HG03439 (cell line): ENCODE data around the gene PRKD2.

ENCODE experiments used
- ATAC-seq: cut with Tn5 transposase; IDR thresholded peaks from one replicate; pipeline ENCODE4 v1.9.1; 2021; ENCODE audit warnings: mild to moderate bottlenecking, moderate library complexity; ENCODE audit not compliant: unreplicated experiment

Gene PRKD2

GRCh38 chr19:46742926-46743480, 26.1 kb upstream of the PRKD2 start:
- no peak for ATAC-seq

GRCh38 chr19:46741447-46741846, 24.5 kb upstream of the PRKD2 start:
- no peak for ATAC-seq

- no peak for ATAC-seq
Observed at GRCh38 chr19:46739290-46739771, 22.4 kb upstream of the PRKD2 start.

GRCh38 chr19:46737761-46738171, 20.9 kb upstream of the PRKD2 start:
- ATAC-seq = no peak

- no peak for ATAC-seq
Observed at GRCh38 chr19:46737298-46737654, 20.4 kb upstream of the PRKD2 start.

GRCh38 chr19:46736531-46737297, 19.8 kb upstream of the PRKD2 start:
- no peak for ATAC-seq

- no peak for ATAC-seq
Observed at GRCh38 chr19:46733690-46734292, 16.9 kb upstream of the PRKD2 start.

- ATAC-seq = no peak
Observed at GRCh38 chr19:46732966-46733689, 16.2 kb upstream of the PRKD2 start.

GRCh38 chr19:46732172-46732938, 15.4 kb upstream of the PRKD2 start:
- ATAC-seq = no peak

GRCh38 chr19:46731584-46731983, 14.7 kb upstream of the PRKD2 start:
- ATAC-seq = no peak

- ATAC-seq = no peak
Observed at GRCh38 chr19:46731007-46731501, 14.1 kb upstream of the PRKD2 start.

- ATAC-seq = no peak
Observed at GRCh38 chr19:46730595-46730994, 13.7 kb upstream of the PRKD2 start.

GRCh38 chr19:46730187-46730586, 13.3 kb upstream of the PRKD2 start:
- ATAC-seq = no peak

- no peak for ATAC-seq
Observed at GRCh38 chr19:46729696-46730095, 12.8 kb upstream of the PRKD2 start.

- ATAC-seq = no peak
Observed at GRCh38 chr19:46728693-46729339, 11.9 kb upstream of the PRKD2 start.

GRCh38 chr19:46728208-46728607, 11.3 kb upstream of the PRKD2 start:
- no peak for ATAC-seq

- ATAC-seq = no peak
Observed at GRCh38 chr19:46727757-46728156, 10.8 kb upstream of the PRKD2 start.

- no peak for ATAC-seq
Observed at GRCh38 chr19:46726971-46727501, 10.1 kb upstream of the PRKD2 start.

GRCh38 chr19:46726551-46726950, 9.6 kb upstream of the PRKD2 start:
- ATAC-seq = no peak

- no peak for ATAC-seq
Observed at GRCh38 chr19:46725859-46726393, 9.0 kb upstream of the PRKD2 start.
